Measurements from ENCODE around the gene QSOX2. TPM values are rescaled to one million over a fixed set of nuclear protein-coding genes. Genes with fewer than 3 reads are reported as not detected.

QSOX2 gene
- total RNA-seq, 1 experiment from 2014 or later, result 34.6 TPM

DNA sequence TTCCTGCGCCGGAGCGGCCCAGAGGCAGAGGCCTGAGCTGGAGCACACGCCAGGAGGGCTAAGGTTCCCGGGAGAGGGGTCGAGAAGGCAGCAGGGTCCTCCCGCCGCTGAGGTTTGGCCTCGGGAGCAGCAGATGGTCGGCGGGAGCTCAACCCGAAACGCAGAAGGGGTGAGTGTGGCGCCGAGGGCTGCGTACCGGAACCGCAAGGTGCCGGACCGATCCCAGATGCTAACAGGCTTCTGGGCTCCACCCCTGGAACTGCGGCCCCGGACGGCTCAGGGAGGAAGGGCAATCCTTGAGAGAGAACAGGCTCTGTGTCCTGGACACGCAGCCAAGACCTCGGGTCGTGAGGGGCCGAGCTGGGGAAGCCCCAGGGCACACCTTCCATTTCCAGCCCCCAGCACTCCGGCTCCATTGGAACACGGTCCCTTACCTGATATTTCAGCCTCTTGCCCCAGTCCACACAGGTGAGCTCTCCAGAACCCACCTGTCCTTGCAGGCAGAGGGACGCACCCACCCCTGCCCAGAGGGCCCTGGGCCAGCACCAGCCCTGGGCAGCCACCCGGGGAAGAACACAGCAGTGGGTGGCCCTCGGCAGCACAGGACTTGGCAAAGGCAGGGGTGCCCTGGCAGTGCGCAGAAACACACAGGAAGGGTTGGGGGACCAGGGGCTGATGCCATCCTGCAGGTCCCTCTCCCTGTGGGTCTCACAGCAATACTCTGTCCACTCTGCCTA is 42.0 kb downstream of the QSOX2 start:
- DNase-seq, result no peak
- BruUV-seq (replicated peaks), result no TSS peak
- H3F3A ChIP-seq (ENCODE audit: insufficient read depth, low read depth), result no peaks in the 10 kb centered on the region; the same call in 1 of the 2 replicates
- no peak overlapping the region for H3K4me3 ChIP-seq
- no peaks in the 10 kb centered on the region for H3K27me3 ChIP-seq (ENCODE audit: insufficient read depth, low read depth)
- intact Hi-C loops (cut with micrococcal nuclease; ENCODE audit: unreplicated experiment), result no loop called here
- ChIA-PET CTCF (no interaction called here), POLR2A (ENCODE audit: unreplicated experiment) (no interaction called here)
- no peaks in the 10 kb centered on the region for H3K9me2 ChIP-seq (ENCODE audit: insufficient read depth)
- TF ChIP-seq, protein P1, sequence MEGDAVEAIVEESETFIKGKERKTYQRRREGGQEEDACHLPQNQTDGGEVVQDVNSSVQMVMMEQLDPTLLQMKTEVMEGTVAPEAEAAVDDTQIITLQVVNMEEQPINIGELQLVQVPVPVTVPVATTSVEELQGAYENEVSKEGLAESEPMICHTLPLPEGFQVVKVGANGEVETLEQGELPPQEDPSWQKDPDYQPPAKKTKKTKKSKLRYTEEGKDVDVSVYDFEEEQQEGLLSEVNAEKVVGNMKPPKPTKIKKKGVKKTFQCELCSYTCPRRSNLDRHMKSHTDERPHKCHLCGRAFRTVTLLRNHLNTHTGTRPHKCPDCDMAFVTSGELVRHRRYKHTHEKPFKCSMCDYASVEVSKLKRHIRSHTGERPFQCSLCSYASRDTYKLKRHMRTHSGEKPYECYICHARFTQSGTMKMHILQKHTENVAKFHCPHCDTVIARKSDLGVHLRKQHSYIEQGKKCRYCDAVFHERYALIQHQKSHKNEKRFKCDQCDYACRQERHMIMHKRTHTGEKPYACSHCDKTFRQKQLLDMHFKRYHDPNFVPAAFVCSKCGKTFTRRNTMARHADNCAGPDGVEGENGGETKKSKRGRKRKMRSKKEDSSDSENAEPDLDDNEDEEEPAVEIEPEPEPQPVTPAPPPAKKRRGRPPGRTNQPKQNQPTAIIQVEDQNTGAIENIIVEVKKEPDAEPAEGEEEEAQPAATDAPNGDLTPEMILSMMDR (conservative IDR thresholded peaks at IDR 0.05), result no peak
- TF ChIP-seq EZH2 (IDR thresholded peaks at IDR 0.05; ENCODE audit: low read depth), result no peak
- H4K20me1 ChIP-seq (ENCODE audit: insufficient read depth), result peaks cover 6% of the 10 kb centered on the region; the same call in 1 of the 2 replicates
- no peak overlapping the region for H3K27ac ChIP-seq
- H3K4me1 ChIP-seq (replicated peaks; ENCODE audit: insufficient read depth), result no peaks in the 10 kb centered on the region
- H3K9me3 ChIP-seq (ENCODE audit: insufficient read depth, low read depth), result no peaks in the 10 kb centered on the region
- H3K79me2 ChIP-seq (ENCODE audit: low read depth), result no peaks in the 10 kb centered on the region
- H2AFZ ChIP-seq, result no peak overlapping the region
- no peak overlapping the region for H3K4me2 ChIP-seq
- H3K36me3 ChIP-seq (ENCODE audit: low read depth), result no peaks in the 10 kb centered on the region

DNA sequence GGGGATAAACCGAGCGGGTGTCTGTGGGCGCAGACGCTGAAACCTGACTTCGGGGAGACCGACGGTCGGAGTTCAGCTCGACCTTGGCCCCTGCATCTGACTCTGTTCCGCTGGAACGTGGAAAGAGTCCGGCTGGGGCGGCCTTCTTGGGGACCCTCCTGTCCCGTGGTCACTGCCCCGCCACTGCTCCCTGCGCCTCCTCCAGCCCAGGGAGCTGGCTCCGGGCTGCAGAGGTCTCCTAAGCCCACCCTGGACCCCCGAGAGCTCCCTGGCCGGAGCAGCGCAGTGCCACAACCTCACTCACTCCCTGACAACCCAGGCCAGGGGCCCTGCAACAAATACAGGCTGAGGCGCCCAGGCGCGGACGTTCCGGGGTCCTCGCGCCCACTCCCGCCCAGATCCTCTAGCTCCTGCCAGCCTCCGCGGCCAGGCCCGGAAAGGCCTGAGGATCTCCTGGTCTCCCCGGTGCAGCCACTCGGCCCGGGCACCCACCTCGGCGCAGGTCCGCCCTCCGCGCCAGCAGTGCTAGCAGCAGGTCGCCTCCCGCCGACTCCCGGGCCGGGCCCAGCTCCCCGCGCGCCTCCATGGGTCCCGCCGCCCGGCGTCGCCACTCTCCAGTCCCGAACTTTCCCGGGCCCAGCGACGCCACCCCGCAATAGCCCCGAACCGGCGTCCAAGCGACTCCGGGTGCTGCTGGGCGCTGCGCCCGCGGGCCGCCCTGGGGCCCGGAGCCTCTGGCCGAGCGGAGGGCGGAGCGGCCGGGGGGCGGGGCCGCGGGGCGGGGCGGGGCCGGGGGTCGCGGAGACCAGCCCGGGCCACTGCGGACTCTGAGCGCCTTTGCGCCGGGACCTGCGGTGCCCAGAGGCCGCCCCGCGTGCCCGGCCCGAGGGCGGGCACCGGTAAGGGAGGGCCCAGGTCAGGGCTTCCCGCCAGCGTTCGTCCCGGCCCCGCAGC is 42.9 kb downstream of the QSOX2 start:
- CTCF ChIA-PET, result interaction anchor here (0.7 to 0.8 kb wide), 2 partner anchors 24 to 98 kb away, joined by 5 to 10 read pairs; no protein-coding TSS in a partner anchor

More for the DNA sequence above, 42.9 kb downstream of the QSOX2 start:
- no peaks in the 10 kb centered on the region for H3K4me1 ChIP-seq (replicated peaks; ENCODE audit: insufficient read depth)
- H3K4me2 ChIP-seq, result no peak overlapping the region
- no peaks in the 10 kb centered on the region for H3K27me3 ChIP-seq (ENCODE audit: insufficient read depth, low read depth)
- H2AFZ ChIP-seq, result no peak overlapping the region
- H3K4me3 ChIP-seq, result no peak overlapping the region
- TF ChIP-seq, protein P1 (conservative IDR thresholded peaks at IDR 0.05), result no peak
- no peak for TF ChIP-seq EZH2 (IDR thresholded peaks at IDR 0.05; ENCODE audit: low read depth)
- intact Hi-C loops (cut with micrococcal nuclease; ENCODE audit: unreplicated experiment), result no loop called here
- no peak for DNase-seq
- no peaks in the 10 kb centered on the region; the same call in 1 of the 2 replicates for H3F3A ChIP-seq (ENCODE audit: insufficient read depth, low read depth)
- no peaks in the 10 kb centered on the region for H3K36me3 ChIP-seq (ENCODE audit: low read depth)
- POLR2A ChIA-PET (ENCODE audit: unreplicated experiment), result no interaction called here
- H4K20me1 ChIP-seq (ENCODE audit: insufficient read depth), result peaks cover 6% of the 10 kb centered on the region; the same call in 1 of the 2 replicates
- no peaks in the 10 kb centered on the region for H3K9me3 ChIP-seq (ENCODE audit: insufficient read depth, low read depth)
- no TSS peak for BruUV-seq (replicated peaks)
- H3K27ac ChIP-seq, result no peak overlapping the region
- H3K79me2 ChIP-seq (ENCODE audit: low read depth), result no peaks in the 10 kb centered on the region
- no peaks in the 10 kb centered on the region for H3K9me2 ChIP-seq (ENCODE audit: insufficient read depth)
